K562 (cell line): ENCODE results near the gene B4GALNT4. TPM values are rescaled to one million over a fixed set of nuclear protein-coding genes. Genes with fewer than 3 reads are reported as not detected.

Experiments used
- ATAC-seq: fragments of 200-7000 bp; cut with Tn5 transposase; 3 replicates; pipeline ENCODE4 v1.9.1; 2020; ENCODE audit warnings: moderate library complexity
- BruUV-seq: library from RNA; stranded (reverse); fragments of 400-500 nt; replicated peaks from 2 replicates; lab custom pipeline; 2021; lab: Mats Ljungman, UMichigan
- CTCF ChIA-PET: fragments of 300-600 bp; formaldehyde crosslinking; extraction: SDS; loops from one replicate; lab custom pipeline; 2021; ENCODE audit warnings: low intra/inter-chr PET ratio; lab: Yijun Ruan, JAX
- POLR2A ChIA-PET: fragments of 300-600, 350-650 bp; sonication (Branson Sonifier 250); formaldehyde crosslinking; extraction: SDS; loops from one replicate; lab custom pipeline; 2021; ENCODE audit warnings: antibody characterized with exemption, inconsistent platforms; lab: Yijun Ruan, JAX
- DNase-seq, 4 experiments: peaks; one replicate each; pipeline versions ENCODE4 v3.0.0 to v3.0.0-alpha.2; 2011 to 2018; ENCODE audit warnings: low spot score in 3 of 4, mixed read lengths in 3 of 4; ENCODE audit errors: extremely low read depth in 1 of 4
- FAIRE-seq: peaks from 2 replicates; lab custom pipeline; 2011; peaks lifted over from hg19 to GRCh38; lab: Jason Lieb, UNC
- H2AFZ ChIP-seq: 2 replicates; pipeline ENCODE4 v1.6.0; 2011; ENCODE audit warnings: low read depth, low read length, control low read depth, inconsistent platforms
- H3K27ac ChIP-seq: fragments of 200-600 bp; 3 replicates; pipeline ENCODE4 v1.8.0; 2011; ENCODE audit warnings: low read depth, mild to moderate bottlenecking, control low read depth, inconsistent platforms, low read length, moderate library complexity, mixed read lengths; ENCODE audit errors: extremely low read depth
- H3K27me3 ChIP-seq, 2 experiments: fragments of 300-600 bp in 1 of 2; 2 replicates in 1 of 2; 3 replicates in 1 of 2; pipeline versions ENCODE4 v1.6.0 to v1.8.0; 2011; ENCODE audit warnings: inconsistent platforms in 2 of 2, low read length in 2 of 2, mild to moderate bottlenecking in 1 of 2, mixed read lengths in 1 of 2, moderate library complexity in 1 of 2; ENCODE audit not compliant: control insufficient read depth in 2 of 2, insufficient read depth in 2 of 2
- H3K36me3 ChIP-seq: fragments of 300-600 bp; 3 replicates; pipeline ENCODE4 v1.8.0; 2011; ENCODE audit warnings: mild to moderate bottlenecking, low read length, inconsistent platforms; ENCODE audit not compliant: control insufficient read depth, insufficient read depth
- H3K4me1 ChIP-seq, 2 experiments: fragments of 200-600 bp in 1 of 2; replicated peaks in 1 of 2; 2 replicates in 1 of 2; 3 replicates in 1 of 2; pipeline versions ENCODE4 v1.5.1 to v1.8.0; 2011; ENCODE audit warnings: inconsistent platforms in 2 of 2, low read length in 2 of 2, mild to moderate bottlenecking in 1 of 2, mixed read lengths in 1 of 2, moderate library complexity in 1 of 2; ENCODE audit not compliant: control insufficient read depth in 2 of 2, insufficient read depth in 2 of 2
- H3K4me2 ChIP-seq: 2 replicates; pipeline ENCODE4 v1.6.1; 2011; ENCODE audit warnings: low read length, control low read depth, inconsistent platforms, mixed read lengths; ENCODE audit not compliant: insufficient read depth
- H3K4me3 ChIP-seq: fragments of 200-600 bp; sonication (generic), shearing (Covaris generic); 2 replicates; pipeline ENCODE4 v1.5.1; 2016; ENCODE audit warnings: control low read depth, inconsistent platforms
- H3K79me2 ChIP-seq: fragments of 200-600 bp; 3 replicates; pipeline ENCODE4 v1.8.0; 2011; ENCODE audit warnings: low read length, inconsistent platforms; ENCODE audit not compliant: control insufficient read depth, insufficient read depth
- H3K9ac ChIP-seq, 2 experiments: 2 replicates each; pipeline versions ENCODE4 v1.6.0 to v1.6.1; 2011; ENCODE audit warnings: low read depth in 2 of 2, low read length in 2 of 2, control low read depth in 1 of 2, inconsistent platforms in 1 of 2, mild to moderate bottlenecking in 1 of 2, mixed read lengths in 1 of 2; ENCODE audit not compliant: insufficient read depth in 1 of 2
- H3K9me1 ChIP-seq: one replicate; pipeline ENCODE4 v1.6.0; 2011; ENCODE audit warnings: inconsistent platforms, mild to moderate bottlenecking, low read length, moderate library complexity; ENCODE audit not compliant: control insufficient read depth, insufficient read depth
- H3K9me3 ChIP-seq: replicated peaks from 2 replicates; pipeline ENCODE4 v1.5.1; 2011; ENCODE audit warnings: low read depth, low read length, inconsistent platforms; ENCODE audit not compliant: control insufficient read depth, insufficient read depth
- H4K20me1 ChIP-seq: replicated peaks from 2 replicates; pipeline ENCODE4 v1.6.1; 2011; ENCODE audit warnings: low read length, inconsistent platforms, mixed read lengths; ENCODE audit not compliant: control insufficient read depth, insufficient read depth
- ERF ChIP-seq: fragments of 450-650 bp; formaldehyde crosslinking; IDR thresholded peaks from 2 replicates; pipeline ENCODE4 v1.4.0; 2020; ENCODE audit warnings: mild to moderate bottlenecking, mixed read lengths
- NR2C1 ChIP-seq, 2 experiments: fragments of 450-650 bp; IDR thresholded peaks; 2 replicates each; pipeline ENCODE4 v1.6.1; 2017; ENCODE audit warnings: mild to moderate bottlenecking in 2 of 2, antibody characterized with exemption in 1 of 2, inconsistent platforms in 1 of 2, missing compliant biosample characterization in 1 of 2, missing genetic modification characterization in 1 of 2
- POLR2G ChIP-seq: fragments of 200-400 bp; formaldehyde crosslinking; IDR thresholded peaks from 2 replicates; pipeline ENCODE4 v1.6.1; 2017; ENCODE audit warnings: low read depth, mild to moderate bottlenecking, antibody characterized with exemption, low read length, moderate library complexity
- ZC3H11A ChIP-seq: IDR thresholded peaks from 2 replicates; pipeline ENCODE4 v1.6.1; 2012; ENCODE audit warnings: low read depth, low read length, improper control_type of control experiment
- ZNF318 ChIP-seq, 2 experiments: fragments of 450-650 bp; IDR thresholded peaks; 2 replicates each; pipeline ENCODE4 v1.6.1; 2016; ENCODE audit warnings: mild to moderate bottlenecking in 2 of 2, borderline replicate concordance in 1 of 2, low read depth in 1 of 2, moderate library complexity in 1 of 2
- WGBS: fragments of 100-300 bp; shearing (Covaris generic); methylation state at CpG from one replicate; pipeline ENCODE4 v1.1.6; 2016; ENCODE audit warnings: low coverage, mixed read lengths; ENCODE audit not compliant: insufficient coverage; ENCODE audit errors: missing lambda C conversion rate; 5-methylcytosine and 5-hydroxymethylcytosine counted together
- in situ Hi-C: fragments of 300-500 bp; cut with MboI; formaldehyde crosslinking; loops from 4 replicates; pipeline ENCODE4 v1.15.0; 2018; ENCODE audit warnings: inconsistent platforms, mixed read lengths
- intact Hi-C: fragments of 100-400 bp; cut with micrococcal nuclease; formaldehyde crosslinking; loops from 2 replicates; pipeline ENCODE4 v1.14.2; 2022
- polyA plus RNA-seq, 8 experiments: library from polyadenylated mRNA; depleted of rRNA in 4 of 8; stranded (reverse) in 5 of 8; unstranded in 3 of 8; fragments of >200 nt; fragmentation: Nextera tagmentation in 2 of 8; fragmentation: Illumina TruSeq in 1 of 8; extraction: Ambion mirVana in 2 of 8; extraction: Trizol in 1 of 8; gene quantifications; 2 replicates each; pipeline versions ENCODE4 v1.2.1 to v1.2.3, GENCODE V29; 2011 to 2014; ENCODE audit warnings: inconsistent platforms in 1 of 8, missing spikeins in 1 of 8
- total RNA-seq, 7 experiments: library from RNA; depleted of rRNA in 6 of 7; stranded (reverse); fragments of >200 nt in 6 of 7; fragmentation: Illumina TruSeq in 2 of 7; extraction: Trizol in 2 of 7; gene quantifications; 2 replicates each; pipeline versions ENCODE4 v1.2.1 to v1.2.3, GENCODE V29; 2011 to 2021; ENCODE audit warnings: low replicate concordance in 1 of 7

The B4GALNT4 gene
- total and polyA plus RNA-seq, 9 of the 15 experiments (the other 6 are each of a cell fraction or from before 2014, with no cell fraction given): 0.20 to 37.1 (median 10.8) TPM; not detected in 1

- Histone ChIP-seq H3K36me3 (no peaks in the 10 kb centered on the region), H3K4me2 (no peak overlapping the region), H3K9ac (no peak overlapping the region; a peak in 1 of 4 replicates), H2AFZ (no peak overlapping the region), H3K9me3 (0 out of 2 replicates have a peak, but pooled peaks cover 2% of the 10 kb centered on the region), H3K9me1 (no peaks in the 10 kb centered on the region), H3K27ac (no peak overlapping the region), H3K4me3 (no peak overlapping the region), H4K20me1 (no peaks in the 10 kb centered on the region), H3K27me3 (no peaks in the 10 kb centered on the region), H3K4me1 (peaks cover 10 to 62% of the 10 kb centered on the region in 2 experiments), H3K79me2 (no peaks in the 10 kb centered on the region)
- intact Hi-C loops (no loop called here), in situ Hi-C loops (no loop called here)
- ATAC-seq (no peak), DNase-seq (no peak), FAIRE-seq (no peak)
- no TSS peak for BruUV-seq
- no peak for TF ChIP-seq ZC3H11A
- no peak for TF ChIP-seq ERF (CRISPR knock-in tag)
- TF ChIP-seq POLR2G: 0 out of 2 replicates have a peak, but pooled peaks have one; percentile 17
- TF ChIP-seq ZNF318 (IDR thresholded peaks at IDR 0.05; ENCODE audit: borderline replicate concordance in 1 of 2, low read depth in 1 of 2): no peak
- TF ChIP-seq NR2C1 (IDR thresholded peaks at IDR 0.05): no peak
- no peak for TF ChIP-seq NR2C1 (tag; IDR thresholded peaks at IDR 0.05)
- WGBS: 76% methylated on average over 19 of the region's 20 CpGs
- ChIA-PET POLR2A (interaction anchor here (0.8 kb wide), 1 partner anchor 21 kb away, joined by 3 read pairs; no protein-coding TSS in a partner anchor), CTCF (no interaction called here)
Measured at GRCh38 chr11:419248-420005, 50.1 kb downstream of the B4GALNT4 start.
